ENCODE measurements around the gene CLN3.
"Not testable (repeated sequence)": the region's sequence is repeated elsewhere in the genome, so short reads cannot be mapped to it uniquely, and the experiment has no call there.

GRCh38 chr16:28438899-28439298, 53.0 kb downstream of the CLN3 start:
- not testable (repeated sequence) for TF ChIP-seq POLR2AphosphoS5 (IDR thresholded peaks at IDR 0.05; ENCODE audit: low read depth, low read length); CTCF (IDR thresholded peaks at IDR 0.05); TCF7L2 (IDR thresholded peaks at IDR 0.05; ENCODE audit: low read depth, low read length); REST (IDR thresholded peaks at IDR 0.05; ENCODE audit: insufficient read depth in 1 of 2, low read depth in 2 of 2, low read length in 1 of 2)

All from Panc1 (cell line).